ENCODE measurements around the gene PTPRN2.

The PTPRN2 gene

DNA sequence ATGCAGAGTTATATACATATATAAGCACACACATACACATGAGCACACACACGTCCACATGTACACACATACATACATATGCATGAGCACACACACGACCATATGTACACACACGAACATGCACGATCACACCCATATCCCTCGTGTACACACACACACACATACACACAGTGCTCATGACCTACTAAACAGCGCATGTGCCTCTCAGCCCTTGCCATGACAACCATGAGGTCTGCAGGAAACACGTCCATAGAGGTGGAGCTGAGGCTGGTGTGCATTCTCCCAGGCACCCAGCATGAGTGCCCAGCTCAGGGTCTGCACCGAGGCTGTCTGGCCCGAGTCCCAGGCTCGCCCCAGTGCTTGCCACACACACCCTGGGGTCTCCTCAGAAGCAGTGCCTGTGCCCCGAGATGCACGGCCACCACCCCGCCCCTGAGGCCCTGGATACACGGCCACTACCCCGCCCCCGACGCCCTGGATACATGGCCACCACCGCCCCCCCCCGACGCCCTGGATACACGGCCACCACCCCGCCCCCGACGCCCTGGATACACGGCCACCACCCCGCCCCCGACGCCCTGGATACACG, 721.2 kb downstream of the PTPRN2 start:
- no peak for TF ChIP-seq CTCF (IDR thresholded peaks at IDR 0.05; ENCODE audit: borderline replicate concordance, insufficient read depth, low read depth, low read length)

DNA sequence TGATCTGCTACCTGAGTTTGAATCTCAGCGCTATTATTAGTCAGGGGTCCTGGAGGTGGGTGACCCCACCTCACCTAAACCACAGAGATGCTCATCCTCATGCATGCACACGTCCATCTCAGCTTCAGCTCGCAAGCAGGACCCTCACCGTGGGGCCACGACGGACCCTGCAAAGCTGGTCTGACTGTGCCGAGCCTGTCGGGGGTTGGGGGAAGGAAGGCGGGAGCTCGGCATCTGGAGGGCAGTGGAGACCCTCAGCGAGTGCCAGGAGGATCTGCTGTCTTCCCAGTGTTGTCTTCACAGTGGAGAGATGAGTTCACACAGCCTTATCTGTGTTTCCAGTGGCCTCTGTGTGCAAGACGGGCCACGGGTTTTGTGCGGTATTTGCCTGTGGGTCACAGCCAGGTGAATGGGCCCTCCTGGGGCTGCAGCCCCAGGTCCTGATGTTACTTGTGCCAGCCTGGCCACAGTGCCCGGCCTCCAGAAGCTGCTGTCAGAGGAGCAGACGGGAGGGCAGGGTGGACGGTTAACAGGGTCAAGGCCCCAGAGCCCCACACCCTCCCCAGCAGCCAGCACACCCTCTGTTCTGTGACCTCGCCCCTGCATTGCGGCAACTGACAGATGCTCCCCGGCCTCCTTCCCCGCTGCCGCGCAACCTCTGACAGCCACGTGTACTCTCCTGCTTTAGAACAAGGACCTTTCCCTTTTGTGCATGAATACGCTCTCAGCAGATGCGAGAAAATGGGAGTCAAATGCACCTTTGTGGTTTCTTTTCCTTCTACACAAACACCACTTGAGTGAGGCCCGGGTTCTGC, 722.1 kb downstream of the PTPRN2 start:
- H3K4me3 ChIP-seq (ENCODE audit: low read depth, low read length), result no peak overlapping the region
- TF ChIP-seq CTCF (IDR thresholded peaks at IDR 0.05; ENCODE audit: borderline replicate concordance, insufficient read depth, low read depth, low read length), result no peak

More for the DNA sequence above, 721.2 kb downstream of the PTPRN2 start:
- H3K4me3 ChIP-seq (ENCODE audit: low read depth, low read length), result no peak overlapping the region

- TF ChIP-seq CTCF (IDR thresholded peaks at IDR 0.05; ENCODE audit: borderline replicate concordance, insufficient read depth, low read depth, low read length), result no peak
Observed at GRCh38 chr7:157864911-157865310, 722.7 kb downstream of the PTPRN2 start.

DNA sequence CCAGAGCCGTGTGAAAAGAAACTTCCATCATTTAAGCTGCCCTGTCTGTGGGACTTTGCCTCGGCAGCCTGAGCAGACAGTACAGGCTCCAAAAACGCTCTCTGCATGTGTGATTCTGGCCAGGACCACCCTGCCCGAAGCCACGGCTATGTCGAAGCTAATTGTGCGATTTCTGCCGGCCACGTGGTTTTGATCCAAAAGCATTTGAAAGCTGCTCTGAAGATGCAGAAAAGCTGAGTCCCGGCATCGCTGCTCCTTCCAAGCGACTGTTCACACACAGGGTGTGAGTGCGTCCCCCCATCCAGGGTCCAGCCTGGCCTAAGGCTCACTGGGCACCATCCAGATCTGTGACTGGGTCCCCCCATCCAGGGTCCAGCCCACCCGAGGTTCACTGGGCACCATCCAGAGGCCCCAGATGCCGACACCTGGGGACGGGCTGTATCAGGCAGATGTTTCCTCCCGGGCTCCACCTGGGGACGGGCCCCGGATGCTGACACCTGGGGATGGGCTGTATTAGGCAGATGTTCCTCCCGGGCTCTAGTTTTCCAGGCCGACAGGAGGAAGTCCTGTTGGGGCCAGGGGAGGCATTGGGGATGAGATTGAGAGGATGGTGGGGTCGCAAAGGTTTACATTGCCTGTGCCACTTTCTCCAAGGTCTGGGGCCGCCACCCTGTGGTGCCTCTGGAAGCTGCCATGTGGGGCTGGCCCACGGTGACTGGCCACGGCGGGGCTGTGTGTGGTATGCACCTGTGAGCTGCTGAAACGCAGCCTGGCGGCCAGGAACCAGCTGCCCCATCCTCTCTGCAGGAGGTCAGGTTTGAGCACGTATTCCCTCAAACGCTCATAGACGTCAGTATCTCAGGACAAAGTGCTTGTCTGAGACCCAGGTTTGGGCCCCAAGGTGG, 723.5 kb downstream of the PTPRN2 start:
- H3K4me3 ChIP-seq (ENCODE audit: low read depth, low read length), result no peak overlapping the region
- TF ChIP-seq CTCF (IDR thresholded peaks at IDR 0.05; ENCODE audit: borderline replicate concordance, insufficient read depth, low read depth, low read length), result no peak

More at GRCh38 chr7:157864911-157865310, 722.7 kb downstream of the PTPRN2 start:
- H3K4me3 ChIP-seq (ENCODE audit: low read depth, low read length), result no peak overlapping the region

- no peak overlapping the region for H3K4me3 ChIP-seq (ENCODE audit: low read depth, low read length)
Observed at GRCh38 chr7:157863176-157863575, 724.4 kb downstream of the PTPRN2 start.

DNA sequence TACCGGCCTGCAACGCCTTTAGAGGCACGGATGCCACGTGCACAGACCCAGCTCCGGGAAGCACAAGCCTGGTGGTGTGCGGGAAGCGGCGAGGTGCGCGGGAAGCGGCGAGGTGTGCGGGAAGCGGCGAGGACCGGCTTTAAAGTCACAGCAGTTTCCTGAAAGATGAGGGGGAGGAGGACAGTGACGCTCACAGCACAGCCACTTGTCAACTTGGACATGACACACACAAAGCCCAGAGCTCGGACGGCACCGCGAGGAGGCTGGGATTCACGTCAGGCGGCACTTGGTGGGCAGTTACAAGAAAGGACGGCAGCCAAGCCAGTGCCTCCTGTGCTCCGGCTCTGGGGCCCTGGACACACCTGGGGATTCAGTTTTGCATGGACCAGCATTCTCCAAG, 724.9 kb downstream of the PTPRN2 start:
- H3K4me3 ChIP-seq (ENCODE audit: low read depth, low read length), result no peak overlapping the region
- TF ChIP-seq CTCF (IDR thresholded peaks at IDR 0.05; ENCODE audit: borderline replicate concordance, insufficient read depth, low read depth, low read length), result no peak

More at GRCh38 chr7:157863176-157863575, 724.4 kb downstream of the PTPRN2 start:
- TF ChIP-seq CTCF (IDR thresholded peaks at IDR 0.05; ENCODE audit: borderline replicate concordance, insufficient read depth, low read depth, low read length), result no peak
